AML-193 (cell line): ENCODE results near the gene DAO.
"Not testable (repeated sequence)": the region's sequence is repeated elsewhere in the genome, so short reads cannot be mapped to it uniquely, and the experiment has no call there.

Experiments
- DNase-seq, 2 experiments: peaks; one replicate each; lab custom pipeline; 2025; lab: John Stamatoyannopoulos, UW

DAO gene

GRCh38 chr12:108879615-108880254 lies at the start of gene DAO:
Gene DAO, plus strand, starts transcription at chr12:108880092. Its CDS starts 4,915 bp downstream, at chr12:108885007.
- DNase-seq = no peak

DNA sequence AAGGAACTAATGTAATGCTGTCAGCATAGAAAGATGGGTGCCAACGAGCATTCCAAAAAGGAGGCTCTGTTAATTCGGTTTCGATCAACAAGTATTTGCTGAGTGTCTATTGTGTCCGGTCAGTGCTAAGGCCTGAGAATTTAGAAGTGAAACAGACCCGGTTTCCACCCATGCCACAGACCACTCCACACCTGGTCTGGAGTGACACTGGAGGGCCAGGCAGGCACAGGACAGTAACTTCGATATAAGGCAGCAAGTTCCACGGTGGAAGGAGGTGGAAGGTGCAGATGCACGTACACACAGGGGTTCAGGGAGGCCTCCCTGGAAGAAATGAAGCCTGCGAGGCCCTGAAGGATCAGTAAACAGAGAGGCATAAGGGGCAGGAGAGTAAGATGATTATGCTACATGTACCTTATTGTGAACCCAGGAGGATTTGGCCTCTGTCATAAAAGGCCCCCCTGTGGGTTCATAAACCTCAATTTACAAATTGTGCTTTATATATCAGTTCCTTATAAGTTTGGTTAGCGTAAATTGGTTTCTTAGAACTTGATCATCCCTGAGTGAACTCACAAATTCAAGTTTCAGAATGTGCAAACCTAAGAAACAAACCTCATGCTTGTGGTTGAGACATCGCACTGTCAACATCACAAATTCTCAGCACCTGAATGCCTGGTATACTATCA lies 48.4 kb upstream of the DAO start:
- DNase-seq = no peak

- no peak for DNase-seq
Measured at GRCh38 chr12:108832208-108832607, 47.7 kb upstream of the DAO start.

GRCh38 chr12:108832730-108833354 lies 47.0 kb upstream of the DAO start:
- DNase-seq = no peak

DNA sequence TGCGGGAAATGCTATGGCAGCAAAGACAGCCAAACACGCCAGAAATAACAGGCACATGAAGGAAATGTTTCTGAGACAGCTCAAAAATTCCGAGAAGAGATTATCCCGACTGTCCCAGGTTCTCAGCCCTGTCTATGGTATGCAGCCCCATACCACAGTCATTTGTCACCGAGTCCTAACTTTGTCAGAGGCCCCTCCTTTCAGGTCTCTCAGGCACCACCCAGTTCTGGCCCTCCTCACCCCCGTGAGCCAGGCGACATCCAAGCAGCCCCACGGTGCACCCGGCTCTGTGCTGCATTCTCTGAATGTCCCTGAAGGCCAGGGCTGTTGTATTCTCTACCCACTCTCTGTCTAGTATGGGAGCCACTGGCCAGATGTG lies 46.5 kb upstream of the DAO start:
- DNase-seq = no peak

GRCh38 chr12:108833757-108834472 lies 46.0 kb upstream of the DAO start:
- DNase-seq = no peak

DNA sequence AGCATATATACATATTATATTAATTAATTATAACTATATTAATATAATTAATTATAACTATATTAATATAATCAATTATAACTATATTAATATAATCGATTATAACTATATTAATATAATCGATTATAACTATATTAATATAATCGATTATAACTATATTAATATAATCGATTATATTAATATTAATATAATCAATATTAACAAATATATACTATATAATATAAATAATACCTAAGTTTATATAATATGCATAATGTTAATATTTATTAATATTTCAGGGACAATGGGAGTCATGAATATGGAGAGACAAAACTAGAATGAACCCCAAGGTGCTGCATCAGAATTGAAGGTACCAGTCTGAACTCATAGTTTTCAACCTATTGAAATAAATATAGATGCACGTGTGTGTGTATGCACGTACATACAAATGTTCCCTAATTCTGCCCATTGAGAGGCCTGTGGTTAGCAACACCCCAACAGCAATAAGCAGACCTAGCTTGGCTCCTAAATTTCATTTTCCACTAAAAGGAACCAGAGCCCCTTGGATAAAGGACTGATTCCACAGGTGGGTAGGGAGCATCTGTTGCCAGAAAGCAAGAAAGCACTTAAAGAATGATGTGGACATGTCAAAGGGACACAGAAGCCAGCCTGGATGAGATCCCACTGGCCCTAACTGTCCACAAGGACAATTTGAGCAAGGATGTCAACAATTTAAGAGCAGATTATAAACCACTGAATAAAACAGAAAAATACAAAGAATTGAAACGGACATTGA lies 43.8 kb upstream of the DAO start:
- DNase-seq = no peak

DNA sequence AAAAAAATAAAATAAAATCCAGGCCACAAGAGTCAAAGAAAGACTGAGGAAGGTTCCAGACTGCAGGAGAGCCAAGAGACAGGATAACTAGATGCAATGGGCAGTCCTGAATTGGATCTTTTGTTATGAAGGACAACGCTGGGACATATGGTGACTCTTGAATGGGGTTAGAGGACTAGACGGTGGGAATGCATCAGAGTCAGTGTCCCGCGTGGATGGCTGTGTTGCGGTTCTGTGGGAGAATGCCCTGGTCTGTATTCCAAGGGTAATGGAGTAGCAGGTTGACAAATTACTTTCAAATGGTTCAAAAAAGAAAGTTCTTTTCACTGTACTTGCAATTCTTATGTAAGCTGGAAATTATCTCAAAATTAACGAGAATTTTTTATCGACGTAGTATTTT lies 42.7 kb upstream of the DAO start:
- no peak for DNase-seq

GRCh38 chr12:108837680-108838079 lies 42.2 kb upstream of the DAO start:
- DNase-seq = no peak

DNA sequence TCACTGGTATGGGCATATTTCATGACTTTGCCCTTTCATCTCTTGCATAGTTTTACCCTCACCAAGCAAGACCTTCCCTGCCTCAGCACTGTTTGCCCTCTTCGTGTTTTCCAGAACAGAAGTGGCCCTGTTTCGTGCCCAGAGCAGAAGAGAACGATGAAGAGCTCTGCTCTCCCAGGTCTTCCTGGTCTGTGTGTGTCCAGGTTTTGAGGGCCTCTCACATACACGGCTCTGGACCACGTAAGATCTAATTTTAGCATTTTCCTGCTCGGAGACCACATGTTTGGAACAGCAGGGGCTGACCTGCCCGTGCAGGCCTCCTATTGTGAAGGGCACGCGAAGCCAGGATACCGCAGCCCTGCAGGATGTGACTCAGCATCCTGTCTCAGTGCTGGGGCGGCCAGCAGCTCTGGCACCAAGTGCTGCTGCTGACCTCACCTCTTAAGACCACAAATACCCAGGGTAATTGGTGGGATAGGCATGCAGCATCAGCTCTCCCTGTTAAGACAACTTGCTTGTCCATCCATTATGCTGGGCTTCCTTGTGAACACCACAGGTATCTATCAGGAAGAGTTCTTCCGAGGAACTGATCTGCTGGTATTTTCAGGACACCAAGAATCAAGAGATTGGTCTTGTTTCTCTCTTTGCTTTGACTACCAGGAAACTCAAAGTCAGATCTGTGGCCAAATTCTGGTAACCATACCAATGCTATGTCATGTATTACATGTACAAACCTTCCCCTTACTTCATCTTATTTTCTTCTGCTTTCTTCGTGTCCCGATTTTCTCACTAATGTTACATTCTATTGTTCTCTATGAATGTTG lies 41.5 kb upstream of the DAO start:
- peak; percentile 89 to 91 for DNase-seq

- no peak for DNase-seq
Measured at GRCh38 chr12:108839018-108839889, 40.6 kb upstream of the DAO start.

DNA sequence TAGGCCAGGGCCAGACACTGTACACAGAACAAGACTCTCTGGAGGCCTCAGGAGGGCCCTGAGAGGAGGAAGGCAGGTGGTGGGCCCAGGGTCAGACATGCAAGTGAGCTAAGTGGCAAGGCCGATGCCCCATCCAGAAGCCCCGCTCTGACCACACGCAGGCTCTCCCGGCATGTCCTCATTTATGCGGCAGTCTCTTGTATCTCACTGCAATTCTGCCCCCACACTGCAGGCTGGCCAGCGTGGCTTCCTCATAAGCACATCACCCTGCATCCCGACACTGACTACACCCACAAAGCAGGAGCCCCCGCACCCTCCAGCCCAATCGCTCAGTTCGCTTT lies 40.0 kb upstream of the DAO start:
- no peak for DNase-seq

- no peak for DNase-seq
Measured at GRCh38 chr12:108840605-108841332, 39.1 kb upstream of the DAO start.

- DNase-seq = not testable (repeated sequence)
Measured at GRCh38 chr12:108841825-108842224, 38.1 kb upstream of the DAO start.

- DNase-seq = no peak
Measured at GRCh38 chr12:108842361-108842760, 37.5 kb upstream of the DAO start.

GRCh38 chr12:108843187-108843586 lies 36.7 kb upstream of the DAO start:
- no peak for DNase-seq

- DNase-seq = no peak
Measured at GRCh38 chr12:108845696-108846095, 34.2 kb upstream of the DAO start.

DNA sequence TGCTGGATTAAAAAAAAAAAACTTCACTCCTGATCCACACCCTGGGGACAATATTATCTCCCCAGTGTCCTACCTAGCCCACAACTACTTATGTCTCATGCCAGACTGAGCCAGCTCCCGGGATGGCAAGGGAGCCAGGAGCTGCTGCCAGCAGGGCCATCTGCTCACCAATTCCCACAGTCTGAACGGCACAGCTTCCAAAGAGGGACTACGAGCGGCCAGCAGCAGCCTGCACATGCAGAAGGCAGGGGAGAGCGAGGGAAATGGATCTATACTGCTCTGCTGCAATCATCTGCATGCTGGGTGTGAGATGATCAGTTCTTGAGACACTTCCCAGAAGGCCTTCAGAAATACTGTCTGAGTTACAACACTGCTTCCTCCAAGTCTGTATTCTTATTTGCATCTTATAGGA lies 33.6 kb upstream of the DAO start:
- peak; percentile 30 to 44 for DNase-seq

DNA sequence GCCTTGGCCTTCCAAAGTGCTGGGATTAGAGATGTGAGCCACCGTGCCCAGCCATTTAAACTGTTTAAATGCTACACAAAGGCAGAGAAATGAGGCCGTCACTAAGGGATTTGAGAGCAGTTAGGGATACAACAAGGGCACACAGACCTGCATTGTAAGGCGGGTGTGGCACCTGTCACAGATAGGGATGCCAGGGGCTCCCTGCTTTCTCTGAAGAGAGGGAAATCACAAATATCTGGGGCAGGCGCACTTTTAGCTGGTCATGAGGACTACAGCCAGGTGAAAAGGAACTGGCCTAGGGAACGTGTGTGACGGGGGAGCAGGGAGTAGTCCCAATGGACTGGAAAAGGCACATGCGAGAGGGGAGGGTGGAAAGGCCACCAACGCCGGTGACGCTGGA lies 32.2 kb upstream of the DAO start:
- DNase-seq = no peak

DNA sequence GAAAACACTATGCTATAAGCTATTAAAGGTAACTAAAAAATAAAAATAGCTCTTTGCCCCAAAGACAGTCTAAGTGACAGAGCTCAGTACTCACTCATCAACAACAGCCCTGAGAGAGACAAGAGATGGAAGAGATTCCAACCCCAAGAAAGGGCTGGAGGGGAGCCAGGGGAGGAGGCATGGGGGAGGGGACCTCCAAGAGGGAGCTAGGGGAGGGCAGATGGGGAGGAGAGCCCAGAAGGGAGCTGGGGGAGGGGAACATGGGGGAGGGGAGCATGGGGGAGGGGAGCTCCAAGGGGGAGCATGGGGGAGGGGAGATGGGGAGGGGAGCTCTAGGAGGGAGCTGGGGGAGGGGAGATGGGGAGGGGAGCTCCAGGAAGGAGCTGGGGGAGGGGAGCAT lies 30.2 kb upstream of the DAO start:
- no peak for DNase-seq
